Right renal pelvis (tissue), 4 donors: Measurements from ENCODE around the gene AATF. TPM values are rescaled to one million over a fixed set of nuclear protein-coding genes. Genes with fewer than 3 reads are reported as not detected.

ENCODE experiments used
- DNase-seq, 4 donors: peaks; one replicate each; pipeline ENCODE4 v3.0.0-alpha.2; 2013; ENCODE audit warnings: low read depth in 4 of 4, low spot score in 3 of 4, missing footprints in 1 of 4
- polyA plus RNA-seq, 4 donors: library from polyadenylated mRNA; unstranded; fragments of 120-200 nt; gene quantifications; one replicate each; pipeline ENCODE4 v1.2.1, GENCODE V29; 2013; ENCODE audit not compliant: insufficient read length in 4 of 4

AATF gene
- polyA plus RNA-seq, 4 donors = 47.5 to 51.8 (median 50.0) TPM

- DNase-seq = no peak
These were observed 28.3 kb downstream of the AATF start for GRCh38 chr17:36977066-36977465.

- no peak for DNase-seq
These were observed 28.8 kb downstream of the AATF start for GRCh38 chr17:36977568-36977967.

DNA sequence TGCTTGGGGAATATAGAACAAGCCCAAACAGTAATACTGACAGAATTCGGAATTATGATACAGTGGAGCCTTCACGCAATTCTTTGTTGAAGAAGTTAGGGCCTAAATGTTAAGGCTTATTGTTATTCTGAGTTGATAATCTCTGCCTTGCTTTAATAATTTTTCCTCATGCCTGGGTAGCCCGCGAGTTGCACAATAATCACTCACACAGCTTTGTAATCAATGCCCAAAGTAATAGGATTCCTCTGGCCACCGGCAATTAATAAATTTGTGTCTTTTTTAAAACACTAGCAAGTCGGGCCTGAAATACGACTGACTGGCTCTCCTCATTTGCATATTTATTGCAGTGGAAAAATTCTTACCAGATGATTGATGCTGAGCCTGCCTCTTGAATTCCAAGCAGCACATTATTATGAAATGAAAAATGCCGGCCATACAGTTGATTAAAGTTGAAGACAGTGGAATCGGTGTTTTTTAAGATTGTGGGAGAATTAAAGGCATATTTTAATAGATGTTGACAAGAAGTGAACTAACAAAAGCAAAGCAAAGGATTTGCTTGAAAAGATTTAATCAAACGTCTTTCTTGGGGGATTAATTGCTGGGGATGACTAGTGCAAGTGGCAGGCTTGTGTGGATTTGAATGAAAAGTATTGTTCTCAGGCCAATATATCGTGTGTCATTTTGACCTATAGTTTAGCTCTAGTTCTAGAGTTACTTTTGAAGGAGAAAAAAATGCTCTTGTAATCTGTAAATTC, 30.2 kb downstream of the AATF start:
- DNase-seq = no peak

DNA sequence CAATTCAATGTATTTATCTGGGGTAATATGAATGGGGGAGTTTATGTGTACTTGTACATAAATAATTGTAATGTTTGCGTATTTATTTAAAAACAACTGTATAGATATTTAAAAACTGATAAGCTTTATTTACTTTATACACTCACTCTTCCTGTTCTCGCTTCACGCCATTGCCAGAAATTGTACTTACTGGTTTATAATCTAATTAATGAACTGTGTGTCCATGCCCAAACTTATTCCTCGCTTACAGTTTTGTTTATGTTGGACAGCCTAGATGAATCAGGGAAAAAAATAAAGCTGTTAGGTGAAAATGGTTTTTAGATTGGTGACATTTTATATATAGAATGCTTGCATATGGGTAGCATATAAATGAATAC, 30.8 kb downstream of the AATF start:
- DNase-seq = no peak

DNA sequence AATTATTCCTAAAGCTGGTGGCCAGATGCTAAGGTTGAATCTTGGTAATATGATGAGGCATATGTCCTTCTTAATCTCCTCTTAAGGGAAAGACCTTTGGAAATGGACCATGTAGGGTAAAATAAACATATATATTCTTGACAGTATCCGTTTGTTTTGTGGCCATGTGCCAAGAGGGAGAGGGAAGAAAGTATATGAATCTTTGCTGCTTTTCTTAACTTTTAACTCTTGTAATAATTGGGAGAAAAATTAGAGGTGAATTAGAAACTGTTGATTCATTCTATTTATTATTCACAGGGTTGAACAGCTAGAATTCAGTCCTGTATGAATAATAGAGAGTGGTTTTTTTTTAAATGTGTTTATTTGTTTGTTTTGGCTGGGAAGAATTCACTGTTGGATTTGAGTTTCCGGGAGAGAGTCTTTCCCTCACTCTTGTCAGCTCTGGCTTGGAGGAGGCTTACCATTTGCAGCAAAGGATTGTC, 31.6 kb downstream of the AATF start:
- DNase-seq = no peak

DNA sequence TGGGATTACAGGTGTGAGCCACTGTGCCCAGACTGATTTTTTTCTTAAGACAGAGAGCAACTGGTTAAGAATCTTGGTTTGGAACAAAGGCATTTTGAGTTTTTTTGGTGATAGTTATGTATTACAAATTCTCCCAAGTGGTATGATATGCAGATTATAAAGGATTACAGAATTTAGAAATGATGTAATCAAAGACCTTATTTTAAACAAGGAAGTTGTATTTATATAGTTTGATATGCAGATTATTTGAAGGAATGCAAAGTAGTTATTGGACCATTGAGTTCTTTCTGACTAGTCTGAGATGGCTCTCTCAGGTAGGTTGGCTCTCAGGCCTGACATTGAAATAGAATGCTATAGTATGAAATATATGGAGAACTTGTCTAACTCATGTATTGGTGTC, 34.9 kb downstream of the AATF start:
- DNase-seq = no peak

- DNase-seq = no peak
These were observed 40.4 kb downstream of the AATF start for GRCh38 chr17:36989173-36989572.

- DNase-seq = no peak
These were observed 43.9 kb downstream of the AATF start for GRCh38 chr17:36992701-36993100.

GRCh38 chr17:36993227-36993626, 44.5 kb downstream of the AATF start:
- no peak for DNase-seq

DNA sequence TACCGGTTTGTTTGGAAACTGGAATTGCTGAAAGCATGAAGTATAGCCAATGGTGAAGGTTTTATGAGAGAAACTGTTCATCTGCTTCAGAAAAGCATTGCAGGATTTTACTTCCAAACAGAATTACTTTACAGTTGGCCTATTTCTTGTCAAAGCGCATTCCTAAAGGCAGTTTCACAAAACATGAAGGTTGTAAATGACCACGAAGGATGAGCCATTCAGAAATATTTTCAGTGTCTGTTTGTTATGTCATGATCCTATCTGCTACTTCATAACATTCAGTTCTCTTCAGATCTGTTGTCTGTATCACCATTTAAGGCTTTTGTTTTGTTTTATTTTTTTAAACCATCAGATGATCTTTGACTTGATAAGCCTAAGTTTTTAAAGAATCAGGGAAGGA, 45.7 kb downstream of the AATF start:
- DNase-seq = no peak

DNA sequence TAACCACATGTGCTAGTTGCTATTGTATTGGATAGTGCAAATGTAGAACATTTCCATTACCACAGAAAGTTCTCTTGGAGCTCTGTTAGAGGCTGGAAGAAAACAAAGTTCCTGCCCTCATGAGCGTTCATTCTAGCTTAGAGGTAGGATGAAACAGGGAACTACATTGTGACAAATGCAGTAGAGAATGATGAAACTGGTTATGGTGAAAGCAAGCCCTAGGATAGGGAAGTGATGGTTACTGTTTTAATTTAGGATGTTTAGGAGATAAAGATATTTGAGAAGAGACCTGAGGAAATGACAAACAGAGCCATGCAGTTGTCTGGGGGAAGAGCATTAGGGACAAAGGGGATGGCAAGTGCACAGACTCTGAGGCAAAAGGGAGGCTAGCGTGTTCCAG, 50.7 kb downstream of the AATF start:
- no peak for DNase-seq

- no peak for DNase-seq
These were observed 68.0 kb downstream of the AATF start for GRCh38 chr17:37016780-37017179.

GRCh38 chr17:37017404-37017803, 68.7 kb downstream of the AATF start:
- no peak for DNase-seq

- no peak for DNase-seq
These were observed 70.5 kb downstream of the AATF start for GRCh38 chr17:37019117-37019740.

DNA sequence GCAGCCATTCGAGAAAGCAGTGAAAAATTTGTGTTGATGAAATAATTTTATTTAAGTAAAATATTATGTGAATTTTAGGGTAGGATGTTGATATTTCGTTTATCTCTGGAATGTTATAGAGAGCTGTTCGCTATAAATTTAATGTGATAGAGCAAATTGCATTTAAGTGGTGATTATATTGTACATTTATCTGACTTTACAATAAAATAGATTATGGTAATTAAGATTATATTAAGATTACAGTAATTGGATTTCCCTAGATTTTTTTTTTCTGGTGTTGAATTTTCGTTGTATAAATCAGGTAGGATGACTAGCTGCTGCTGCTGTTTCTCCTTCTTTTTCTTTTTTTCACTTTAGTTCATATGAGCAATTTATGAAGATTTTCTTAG, 71.0 kb downstream of the AATF start:
- DNase-seq = no peak

DNA sequence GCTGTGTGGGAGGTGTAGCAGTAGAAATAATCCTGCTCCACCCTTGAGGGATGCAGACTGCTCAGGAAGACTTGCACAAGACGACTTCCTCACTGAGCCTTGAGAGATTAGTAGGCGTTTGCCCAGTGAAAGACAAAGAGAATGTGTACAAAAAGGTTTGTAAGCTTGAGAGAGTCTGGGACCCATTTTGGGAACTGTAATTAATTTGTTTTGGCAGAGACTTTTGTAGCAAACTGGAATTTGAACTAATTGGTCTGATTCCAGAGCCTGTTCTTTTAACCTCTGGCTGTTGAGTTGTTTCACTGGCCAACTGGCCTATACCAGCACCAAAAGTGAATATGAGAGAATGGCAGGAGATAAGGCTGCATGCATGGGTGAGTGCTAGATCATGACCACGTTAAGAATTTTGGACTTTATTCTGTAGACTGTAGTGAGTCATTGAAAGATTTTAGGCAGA, 75.5 kb downstream of the AATF start:
- no peak for DNase-seq

GRCh38 chr17:37025238-37025637, 76.5 kb downstream of the AATF start:
- no peak for DNase-seq

DNA sequence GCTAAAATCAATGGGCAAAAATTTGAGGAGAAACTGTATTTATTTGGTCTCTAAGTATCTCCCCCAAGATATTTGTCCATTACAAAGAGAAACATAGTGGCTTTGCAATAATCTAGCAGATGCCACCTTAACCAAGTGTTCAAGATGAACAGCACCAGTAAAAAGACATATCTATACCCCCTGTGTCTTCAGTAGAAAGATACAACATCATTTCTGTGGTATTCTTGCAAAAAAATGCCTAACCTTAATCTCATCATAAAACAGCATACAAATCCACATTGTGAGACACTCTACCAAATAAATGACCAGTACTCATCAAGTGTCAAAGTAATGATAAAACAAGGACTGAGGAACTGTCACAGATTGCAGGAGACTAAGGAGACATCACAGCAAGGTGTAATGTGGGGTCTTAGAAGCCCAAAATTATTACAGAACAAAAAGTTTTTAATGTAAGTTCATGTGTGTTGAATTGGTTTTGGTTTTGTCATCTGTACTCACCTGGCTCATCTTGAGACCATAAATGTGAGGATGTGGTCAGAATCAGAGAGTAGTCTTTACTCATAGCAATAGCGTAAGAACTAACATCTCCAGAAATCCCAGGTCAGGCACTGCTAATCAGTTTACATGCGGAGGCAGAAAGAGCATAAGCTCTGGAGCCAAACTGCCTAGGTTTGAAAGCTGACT, 77.2 kb downstream of the AATF start:
- no peak for DNase-seq

DNA sequence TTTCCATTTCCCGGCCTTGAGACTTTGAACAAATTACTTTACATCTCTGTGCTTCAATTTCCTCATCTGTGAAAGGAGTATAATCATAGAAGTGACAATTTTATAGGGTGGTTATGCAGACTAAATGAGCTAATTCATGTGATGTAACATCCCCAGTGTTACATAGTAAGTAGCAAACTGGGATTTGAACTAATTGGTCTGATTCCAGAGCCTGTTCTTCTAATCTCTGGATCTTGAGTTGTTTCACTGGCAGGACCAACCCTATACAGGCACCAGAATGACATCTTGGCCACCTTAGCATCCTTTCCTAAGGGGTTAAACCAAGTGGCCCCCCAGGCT, 77.7 kb downstream of the AATF start:
- DNase-seq = no peak

DNA sequence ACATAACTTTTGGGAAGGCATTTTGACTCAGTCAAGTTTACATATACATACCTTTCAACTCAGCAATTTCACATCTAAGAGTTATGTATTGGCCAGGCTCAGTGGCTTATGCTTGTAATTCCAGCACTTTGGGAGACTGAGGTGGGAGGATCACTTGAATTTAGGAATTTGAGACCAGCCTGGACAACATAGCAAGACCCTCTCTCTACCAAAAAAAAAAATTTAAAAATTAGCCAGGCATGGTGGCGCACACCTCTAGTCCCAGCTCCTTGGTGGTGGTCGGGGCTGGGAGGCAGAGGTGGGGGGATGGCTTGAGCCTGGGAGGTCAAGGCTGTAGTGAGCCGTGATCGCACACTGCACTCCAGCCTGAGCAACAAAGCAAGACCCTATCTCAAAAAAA, 79.3 kb downstream of the AATF start:
- no peak for DNase-seq

- no peak for DNase-seq
These were observed 82.8 kb downstream of the AATF start for GRCh38 chr17:37031493-37032083.
